Activated T-helper 1 cell treated with anti-CD3 and anti-CD28 coated beads, Interleukin-2, amount 50 U/mL, for 16 hours (primary cell): ENCODE data around the gene POU5F1.

ENCODE experiments used
- DNase-seq, 2 donors: peaks; one replicate each; pipeline ENCODE4 v3.0.0-alpha.2; 2020; ENCODE audit warnings: low read depth in 1 of 2, low spot score in 1 of 2

POU5F1 gene

GRCh38 chr6:31116661-31117385 lies 53.7 kb downstream of the POU5F1 start:
- no peak for DNase-seq

- DNase-seq: no peak
These were observed 54.4 kb downstream of the POU5F1 start for GRCh38 chr6:31115941-31116560.

- no peak for DNase-seq
These were observed 55.3 kb downstream of the POU5F1 start for GRCh38 chr6:31114970-31115849.

GRCh38 chr6:31114541-31114878 lies 56.0 kb downstream of the POU5F1 start, which contains the start of gene PSORS1C1:
Gene PSORS1C1, plus strand, starts transcription at chr6:31114800. Its CDS starts 14,833 bp downstream, at chr6:31129633.
- DNase-seq: no peak
